Embryonic facial prominence (tissue), 1 donor: Measurements from ENCODE around the gene SLC5A4.
"Not testable (repeated sequence)": the region's sequence is repeated elsewhere in the genome, so short reads cannot be mapped to it uniquely, and the experiment has no call there.

Experiments
- DNase-seq: peaks from one replicate; pipeline ENCODE4 v3.0.0-alpha.2; 2016; ENCODE audit errors: extremely low spot score

SLC5A4 gene

DNA sequence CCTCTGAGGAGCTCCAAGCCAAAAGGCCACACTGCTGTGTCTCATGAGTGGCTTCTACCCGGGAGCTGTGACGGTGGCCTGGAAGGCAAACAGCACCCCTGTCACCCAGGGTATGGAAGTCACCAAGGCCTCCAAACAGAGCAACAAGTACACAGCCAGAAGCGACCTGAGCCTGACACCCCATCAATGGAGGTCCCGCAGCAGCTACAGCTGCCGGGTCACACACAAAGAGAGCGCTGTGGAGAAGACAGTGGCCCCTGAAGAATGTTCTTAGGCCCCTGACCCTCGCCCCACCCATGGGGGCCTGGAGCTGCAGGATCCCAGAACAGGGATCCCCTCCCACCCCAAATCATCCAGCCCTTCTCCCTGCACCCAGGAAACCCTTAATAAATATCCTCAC, 55.2 kb downstream of the SLC5A4 start:
- DNase-seq, result no peak

DNA sequence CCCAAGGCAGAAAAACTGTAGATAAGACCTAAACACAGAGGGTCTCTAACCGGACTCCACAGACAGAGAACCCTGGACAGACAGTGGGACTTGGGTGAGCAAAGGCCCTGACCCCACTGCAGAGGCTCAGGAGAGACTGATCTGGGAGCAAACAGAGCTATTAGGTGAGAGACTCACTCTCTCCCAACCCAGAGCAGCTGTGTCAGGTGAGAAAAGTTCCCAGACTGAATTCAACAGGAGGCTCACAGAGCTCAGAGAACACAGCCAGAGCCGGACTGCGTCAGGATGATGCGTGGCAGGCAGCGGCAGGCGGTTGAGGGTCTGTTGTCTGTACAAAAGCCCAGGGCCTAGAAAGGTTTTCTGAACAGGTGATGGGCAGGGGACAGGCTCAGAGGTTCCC, 55.8 kb downstream of the SLC5A4 start:
- no peak for DNase-seq

DNA sequence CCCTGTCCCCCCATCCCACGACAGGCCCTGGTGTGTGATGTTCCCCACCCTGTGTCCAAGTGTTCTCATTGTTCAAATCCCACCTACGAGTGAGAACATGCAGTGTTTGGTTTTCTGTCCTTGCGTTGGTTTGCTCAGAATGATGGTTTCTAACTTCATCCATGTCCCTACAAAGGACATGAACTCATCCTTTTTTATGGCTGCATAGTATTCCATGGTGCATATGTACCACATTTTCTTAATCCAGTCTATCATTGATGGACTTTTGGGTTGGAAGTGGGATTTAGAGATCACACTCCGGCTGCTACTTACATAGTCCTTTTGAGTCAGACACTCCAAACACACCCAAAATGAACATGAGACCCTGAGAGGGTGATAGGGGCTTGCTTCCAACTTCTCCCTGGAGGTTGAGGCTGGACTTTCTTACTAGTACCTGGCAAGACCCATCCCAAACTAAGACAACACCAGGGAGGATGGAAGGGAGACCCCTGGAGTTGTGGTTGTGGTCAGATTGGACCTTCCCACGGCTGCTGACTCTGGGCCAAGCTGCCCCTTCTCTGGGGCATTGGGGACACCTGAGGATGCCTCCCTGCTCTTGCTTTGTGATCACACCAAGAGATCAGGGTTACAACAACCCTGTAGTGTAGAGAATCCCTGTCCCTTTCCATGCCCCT, 57.5 kb downstream of the SLC5A4 start:
- DNase-seq, result not testable (repeated sequence)

DNA sequence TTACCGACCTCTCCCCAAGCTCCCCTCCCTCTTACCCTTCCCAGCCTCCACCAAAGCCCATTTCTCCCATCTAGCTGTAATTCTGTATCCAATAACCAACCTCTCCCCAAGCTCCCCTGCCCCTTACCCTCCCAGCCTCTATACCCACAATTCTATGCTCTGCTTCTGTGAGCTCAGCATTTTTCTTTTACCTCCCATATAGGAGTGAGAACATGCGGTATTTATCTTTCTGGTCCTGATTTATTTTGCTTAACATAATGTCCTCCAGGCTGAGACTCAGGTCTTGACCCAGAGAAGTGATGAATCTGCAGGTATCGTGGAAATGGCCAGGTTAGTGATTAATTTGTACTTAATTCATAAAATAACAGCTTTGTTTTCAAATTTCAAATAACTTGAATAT, 59.2 kb downstream of the SLC5A4 start:
- not testable (repeated sequence) for DNase-seq

DNA sequence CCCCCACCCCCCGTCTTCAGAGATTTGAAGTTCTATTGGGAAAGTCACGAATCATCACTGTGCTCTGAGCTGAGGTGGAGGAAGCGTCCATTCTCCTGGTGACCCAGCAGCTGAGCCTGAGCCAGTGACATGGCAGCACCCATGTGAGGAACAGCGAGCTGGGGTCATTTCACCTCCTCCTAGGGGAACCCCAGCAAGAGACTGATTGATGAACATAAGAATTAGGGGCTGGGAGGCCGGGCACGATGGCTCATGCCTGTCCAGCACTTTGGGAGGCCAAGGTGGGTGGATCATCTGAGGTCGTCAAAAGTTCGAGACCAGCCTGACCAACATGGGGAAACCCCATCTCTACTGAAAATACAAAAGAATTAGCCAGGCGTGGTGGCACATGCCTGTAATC, 61.8 kb downstream of the SLC5A4 start:
- DNase-seq, result not testable (repeated sequence)

DNA sequence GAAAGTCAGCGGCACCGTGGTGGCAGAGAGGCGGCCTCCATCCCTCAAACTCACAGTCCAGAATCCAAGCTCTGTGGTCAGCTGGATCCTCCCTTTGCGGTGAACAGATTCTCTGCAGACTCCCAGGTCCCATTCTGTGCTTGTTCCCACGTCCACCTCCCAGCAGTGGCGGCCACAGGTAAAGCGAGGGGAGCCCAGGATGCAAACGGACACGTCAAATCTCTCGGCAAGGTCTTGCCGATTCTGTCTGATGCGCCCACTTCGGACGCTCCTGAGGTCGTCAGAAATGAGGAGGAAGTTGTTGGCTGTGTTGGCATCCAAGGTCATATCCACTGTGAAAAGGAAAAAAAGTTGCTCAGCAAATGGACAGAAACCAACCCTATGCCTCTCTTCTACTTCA, 64.1 kb downstream of the SLC5A4 start:
- not testable (repeated sequence) for DNase-seq

DNA sequence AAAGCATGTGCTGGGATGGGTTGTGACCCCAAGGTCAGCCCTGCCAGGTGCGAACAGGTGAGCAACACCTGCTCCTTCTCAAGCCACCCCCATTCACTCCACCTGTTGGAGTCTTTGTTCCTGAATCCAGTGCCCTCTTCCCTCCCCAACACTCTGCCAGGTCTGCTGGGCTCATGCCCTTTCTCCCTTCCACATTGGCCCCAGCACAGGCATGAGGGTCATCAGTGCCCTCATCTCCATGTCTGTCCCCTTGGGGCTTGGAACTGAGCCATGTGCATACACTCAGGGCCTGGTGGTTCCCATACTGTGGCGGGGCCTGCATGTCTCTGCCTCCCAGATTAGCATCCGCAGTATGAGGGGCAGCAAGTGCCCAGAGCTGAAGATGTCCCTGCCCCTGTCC, 69.3 kb downstream of the SLC5A4 start:
- DNase-seq, result no peak

DNA sequence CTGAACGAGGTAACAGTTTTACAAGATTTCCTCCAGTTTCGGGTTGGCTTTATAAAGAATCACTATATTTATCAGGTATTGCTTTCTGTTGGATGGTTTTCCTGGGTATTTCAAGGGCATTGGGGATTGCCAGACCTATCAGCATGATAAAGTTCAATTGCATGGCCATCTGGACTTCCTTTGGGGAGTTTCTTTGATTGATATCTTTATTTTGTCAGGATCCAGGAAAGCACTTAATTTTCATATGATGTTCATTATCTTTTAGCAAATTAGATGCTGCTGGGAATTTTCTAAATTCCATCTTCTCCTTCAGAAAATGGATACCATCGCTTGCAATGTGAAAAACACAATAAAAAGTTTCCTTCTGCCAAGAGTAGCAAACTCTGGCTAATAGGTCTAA, 71.5 kb downstream of the SLC5A4 start:
- no peak for DNase-seq

DNA sequence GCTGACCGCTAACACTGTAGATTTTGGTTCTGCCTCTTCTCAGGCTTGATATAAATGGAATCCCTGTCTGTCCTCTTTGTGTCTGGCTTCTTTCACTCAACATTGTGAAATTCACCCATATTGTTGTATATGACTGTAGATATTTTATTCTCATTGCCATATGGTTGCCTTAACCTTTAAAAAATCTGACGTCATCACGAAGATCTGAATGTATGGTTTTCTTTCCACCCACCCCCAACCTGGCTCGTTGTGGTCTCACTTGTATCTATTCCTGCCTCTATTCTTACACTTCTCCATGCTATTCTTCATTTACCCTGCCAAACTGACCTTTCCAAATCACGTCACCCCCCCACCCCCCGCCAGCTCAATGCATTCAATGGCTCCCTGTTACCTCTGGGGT, 74.1 kb downstream of the SLC5A4 start:
- DNase-seq, result no peak

DNA sequence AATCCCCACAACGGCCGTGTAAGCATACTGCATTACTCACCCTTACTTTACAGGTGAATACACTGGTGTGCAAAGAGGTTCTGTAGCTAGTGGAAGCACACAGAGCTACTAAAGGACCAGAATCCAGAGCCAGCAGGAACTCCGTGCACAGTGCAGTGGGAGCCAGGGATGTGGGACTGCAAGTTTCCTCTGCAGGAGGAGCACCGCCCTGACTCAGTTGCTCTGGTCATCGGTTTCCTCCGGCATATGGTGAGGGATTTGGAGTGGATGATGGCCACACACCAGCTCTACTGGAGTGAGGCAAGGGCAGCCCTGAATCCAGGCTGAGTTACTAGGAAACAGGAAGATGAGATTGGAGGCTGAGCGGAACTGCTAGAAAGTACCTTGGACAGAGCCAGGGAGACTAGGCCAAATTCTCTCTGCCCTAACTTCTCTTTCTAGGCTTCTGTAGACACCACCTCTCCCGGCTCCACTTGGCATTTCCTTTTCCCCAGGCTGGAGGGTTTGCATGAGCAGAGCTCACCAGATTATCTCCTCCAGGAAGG, 77.9 kb downstream of the SLC5A4 start:
- no peak for DNase-seq

DNA sequence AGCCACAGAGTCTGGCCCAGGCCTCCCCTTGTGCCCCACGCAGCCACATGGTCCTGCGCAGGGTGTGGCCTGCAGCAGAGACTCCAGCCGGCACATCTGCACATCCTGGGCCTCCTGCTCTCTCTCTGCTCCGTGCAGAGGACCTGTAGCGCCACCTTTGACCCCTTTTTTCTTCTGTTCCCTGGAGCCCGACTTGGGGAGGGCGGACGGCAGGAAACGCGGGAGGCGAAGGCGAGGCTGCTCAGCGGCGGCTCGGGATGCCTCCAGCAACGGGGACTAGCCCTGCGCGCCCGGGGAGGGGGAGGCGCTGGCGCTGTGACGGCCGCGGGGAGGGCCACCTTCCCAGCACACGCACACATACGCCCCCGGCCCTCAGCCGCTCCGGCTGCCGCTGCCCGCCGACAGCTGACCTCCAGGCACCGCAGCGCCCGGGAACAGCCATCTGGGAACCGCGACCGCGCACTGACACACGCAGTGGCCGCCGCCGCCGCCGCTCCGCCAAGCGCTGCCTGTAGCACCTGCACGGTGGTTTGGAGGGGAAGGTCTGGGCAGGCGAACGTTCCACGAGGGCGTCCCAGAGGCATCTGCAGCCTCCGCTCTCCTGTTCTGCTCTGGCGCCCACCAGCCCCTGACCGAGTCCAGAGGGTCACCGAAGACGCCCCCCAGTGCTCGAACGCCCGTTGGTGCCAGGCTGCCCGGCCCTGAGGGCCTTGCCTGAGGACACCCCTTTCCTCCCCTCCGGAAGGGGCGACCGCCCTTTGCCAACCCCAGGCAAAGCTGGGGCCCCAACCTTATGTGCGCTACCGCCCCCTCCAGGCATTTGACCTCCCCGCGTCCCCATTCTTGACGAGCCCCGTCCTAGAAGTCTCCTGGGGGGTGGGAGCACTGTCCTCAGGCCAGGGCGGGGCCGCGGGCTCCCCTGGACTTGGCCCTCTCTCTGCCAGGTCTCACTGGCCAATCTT, 79.2 kb downstream of the SLC5A4 start:
- DNase-seq, result no peak

DNA sequence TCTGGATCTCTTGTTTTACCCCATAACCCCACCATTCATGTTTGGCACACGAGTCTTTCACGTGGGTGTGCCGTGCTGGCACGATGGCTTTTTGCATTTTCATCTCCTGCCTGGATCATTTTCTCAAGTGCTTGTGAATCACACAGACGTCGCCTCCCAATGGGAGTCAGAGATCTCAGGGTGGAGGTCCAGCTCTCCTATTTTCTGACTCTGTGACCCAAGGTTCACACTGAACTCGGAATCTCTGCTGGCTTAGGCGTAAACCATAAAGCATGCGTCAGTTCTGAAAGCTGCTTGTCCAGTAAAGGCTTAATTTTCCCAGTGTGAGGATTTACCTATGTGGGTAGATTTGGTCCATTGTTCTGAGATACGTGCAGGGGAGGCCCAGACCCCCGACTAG, 80.0 kb downstream of the SLC5A4 start:
- no peak for DNase-seq
